IPS DF 19.7 (cell line): ENCODE results near the gene RCC2.

Source experiments
- DNase-seq: peaks from one replicate; pipeline ENCODE4 v3.0.0-alpha.2; 2013; ENCODE audit warnings: low read depth, low spot score

RCC2 gene

GRCh38 chr1:17442841-17443240 is 3.4 kb upstream of the RCC2 start:
- no peak for DNase-seq

DNA sequence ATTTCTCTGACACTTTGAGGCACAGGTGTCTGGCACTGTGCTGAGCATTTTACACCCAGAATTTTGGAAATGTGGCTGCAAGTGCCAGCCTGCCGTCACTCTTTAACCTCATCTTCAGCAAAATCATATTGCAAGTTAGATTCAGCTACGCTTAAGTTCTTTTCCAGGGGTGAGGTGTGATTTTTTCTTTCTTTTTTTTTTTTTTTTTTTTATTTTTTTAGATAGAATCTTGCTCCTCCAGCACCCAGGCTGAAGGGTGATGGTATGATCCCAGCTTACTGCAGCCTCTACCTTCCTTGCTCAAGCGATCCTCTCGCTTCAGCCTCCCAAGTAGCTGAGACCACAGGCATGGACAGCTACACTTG is 2.5 kb upstream of the RCC2 start:
- DNase-seq, result no peak

GRCh38 chr1:17441265-17441992 is 2.0 kb upstream of the RCC2 start:
- no peak for DNase-seq

GRCh38 chr1:17440827-17441168 is 1.3 kb upstream of the RCC2 start:
- DNase-seq, result no peak

DNA sequence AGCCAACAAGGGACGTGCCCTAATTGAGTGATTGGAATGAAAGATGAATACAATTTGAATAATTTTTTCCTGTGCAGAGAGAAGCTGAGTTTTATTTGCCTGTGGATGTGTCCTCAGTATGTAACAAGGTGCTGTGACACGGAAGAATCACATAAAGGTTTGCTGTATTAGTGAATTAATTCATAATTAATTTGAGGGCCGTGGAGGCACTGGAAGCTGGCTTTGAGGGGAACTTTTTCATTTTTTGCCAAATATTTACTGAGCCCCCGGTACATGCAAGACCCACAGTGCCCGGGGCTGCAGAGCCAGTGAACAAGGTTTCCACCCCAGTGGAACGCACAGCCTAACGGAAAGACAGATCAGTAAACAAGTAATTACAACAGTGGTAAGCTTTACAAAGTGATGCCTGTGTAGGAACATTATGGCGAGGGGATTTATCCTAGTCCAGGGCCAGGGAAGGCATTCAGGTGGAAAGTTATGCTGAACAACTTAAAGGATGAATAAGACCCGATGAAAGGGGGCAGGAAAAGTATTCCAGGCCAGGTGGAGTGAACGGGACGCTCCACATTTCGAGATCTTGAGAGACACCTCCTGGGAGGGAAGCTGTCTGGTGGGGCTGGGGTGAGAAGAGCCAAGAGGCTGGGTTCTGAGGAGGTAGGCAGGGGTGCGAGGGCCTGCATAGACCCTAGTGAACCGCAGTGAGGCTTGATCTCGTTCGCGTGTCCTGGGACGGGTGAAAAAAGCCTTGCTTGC is 773 bp upstream of the RCC2 start:
- DNase-seq, result no peak

DNA sequence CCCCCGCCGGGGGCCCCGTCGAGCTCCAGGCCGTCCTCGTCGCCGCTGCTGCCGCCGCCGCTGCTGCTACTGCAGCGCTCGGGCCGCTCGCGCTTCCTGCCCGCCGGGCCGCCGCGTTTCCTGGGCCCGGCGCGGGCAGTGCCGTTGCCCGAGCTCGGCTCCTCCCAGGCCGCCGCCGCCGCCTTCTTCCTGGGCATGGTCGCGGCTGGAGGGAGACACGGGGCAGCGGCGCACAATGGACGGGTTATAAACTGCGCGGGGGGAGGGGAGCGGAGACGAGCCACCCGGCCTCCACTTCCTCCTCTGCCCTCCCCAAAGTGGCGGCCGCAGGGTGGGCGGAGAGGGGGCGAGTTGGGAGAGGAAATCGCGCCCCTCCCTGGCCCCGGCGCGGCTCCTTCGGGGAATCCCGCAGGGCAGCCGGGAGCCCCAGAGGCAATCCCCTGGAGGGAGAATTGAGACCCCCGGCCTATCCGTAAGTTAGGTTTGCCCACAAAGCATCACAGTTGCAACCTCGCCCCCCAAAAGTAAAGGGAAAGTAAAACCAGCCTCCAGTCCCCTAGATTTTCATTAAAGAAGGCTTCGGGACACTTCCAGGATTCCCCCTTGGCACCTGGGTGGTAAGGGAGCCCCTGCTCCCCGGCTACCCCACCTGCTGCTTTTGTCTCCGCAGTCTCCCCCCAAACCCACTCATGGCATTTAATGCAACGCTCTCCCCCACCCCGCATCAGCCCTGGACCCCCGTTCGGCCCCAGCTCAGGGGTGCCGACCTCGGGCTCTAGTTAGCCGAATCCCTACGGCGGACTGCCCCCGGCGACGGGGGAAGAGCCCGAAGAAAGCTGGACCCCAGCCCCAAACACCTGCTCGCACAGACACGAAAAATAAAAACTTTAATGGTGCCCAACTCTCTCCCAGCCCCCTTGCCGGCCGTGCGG is 893 bp downstream of the RCC2 start:
- no peak for DNase-seq

- no peak for DNase-seq
Measured at GRCh38 chr1:17437580-17438317, 1.7 kb downstream of the RCC2 start.

DNA sequence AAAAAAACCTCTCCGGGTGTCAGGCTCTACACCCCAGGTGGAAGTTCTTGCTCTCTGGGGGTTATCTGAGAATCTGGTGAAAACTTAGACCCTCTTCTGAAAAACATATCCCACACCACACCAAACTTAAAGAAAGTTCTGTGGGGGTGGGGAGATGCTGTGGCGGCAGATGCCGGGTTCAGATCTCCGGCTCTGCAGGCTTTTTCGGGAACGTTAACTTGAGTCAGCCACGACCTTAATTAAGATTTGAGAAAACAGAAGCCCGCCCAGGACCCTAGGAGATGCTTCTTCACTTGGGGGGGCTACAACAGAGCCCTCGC is 2.3 kb downstream of the RCC2 start:
- DNase-seq, result no peak

GRCh38 chr1:17436380-17437174 is 2.9 kb downstream of the RCC2 start:
- no peak for DNase-seq

DNA sequence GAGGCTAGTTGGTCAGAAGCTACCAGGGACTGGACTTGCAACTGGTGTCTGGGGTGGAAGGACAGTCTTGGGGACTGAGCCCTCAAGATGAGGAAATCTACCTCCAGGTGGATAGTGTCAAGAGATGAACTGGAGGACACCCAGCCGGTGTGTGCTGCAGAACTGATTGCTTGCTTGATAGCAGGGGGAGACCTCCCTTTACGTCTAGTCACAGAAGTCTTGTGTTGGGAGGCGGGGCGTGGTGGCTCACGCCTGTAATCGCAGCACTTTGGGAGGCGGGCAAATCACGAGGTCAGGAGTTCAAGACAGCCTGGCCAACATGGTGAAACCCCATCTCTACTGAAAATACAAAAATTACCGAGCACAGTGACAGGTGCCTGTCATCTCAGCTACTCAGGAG is 4.9 kb downstream of the RCC2 start:
- no peak for DNase-seq

DNA sequence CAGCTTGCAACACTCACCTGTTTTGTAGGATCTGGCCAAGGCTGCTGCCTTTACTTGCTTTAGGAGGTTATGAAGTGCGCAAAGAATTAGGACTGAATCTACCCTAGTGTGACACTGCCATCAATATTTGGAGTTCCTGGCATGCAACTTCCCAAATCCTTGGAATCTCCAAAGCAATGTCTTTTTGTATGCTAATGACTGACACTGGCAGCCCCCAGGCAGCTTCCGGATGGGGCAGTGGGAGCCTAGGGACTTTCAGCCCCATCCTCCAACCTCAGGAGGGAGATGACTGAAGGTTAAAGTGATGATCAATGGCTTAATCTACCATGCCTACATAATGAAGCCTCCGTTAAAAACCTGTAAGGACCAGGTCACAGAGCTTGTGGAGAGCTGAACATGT is 5.5 kb downstream of the RCC2 start:
- peak; percentile 54 for DNase-seq

DNA sequence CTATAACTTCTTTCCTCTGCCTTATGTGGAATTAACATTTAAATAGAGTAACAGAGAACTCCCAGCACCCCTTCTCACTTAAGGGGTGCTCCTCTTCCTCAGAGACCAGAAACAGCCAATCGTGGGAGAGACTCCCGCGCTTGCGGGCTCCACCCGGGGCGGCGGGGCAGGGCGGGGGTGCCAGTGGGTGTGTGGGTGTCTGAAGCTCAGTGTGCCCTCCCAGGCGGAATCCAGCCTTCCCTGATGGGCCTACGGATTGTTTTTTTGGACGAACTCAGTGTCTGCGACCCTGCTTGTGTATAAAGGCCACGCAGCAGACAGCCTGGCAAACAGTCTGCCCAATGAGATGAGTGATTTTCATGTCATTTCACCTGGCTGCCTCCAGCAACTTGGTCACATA is 6.2 kb downstream of the RCC2 start:
- no peak for DNase-seq

GRCh38 chr1:17432412-17432811 is 7.1 kb downstream of the RCC2 start:
- no peak for DNase-seq

- DNase-seq, result no peak
Measured at GRCh38 chr1:17429183-17429582, 10.3 kb downstream of the RCC2 start.

DNA sequence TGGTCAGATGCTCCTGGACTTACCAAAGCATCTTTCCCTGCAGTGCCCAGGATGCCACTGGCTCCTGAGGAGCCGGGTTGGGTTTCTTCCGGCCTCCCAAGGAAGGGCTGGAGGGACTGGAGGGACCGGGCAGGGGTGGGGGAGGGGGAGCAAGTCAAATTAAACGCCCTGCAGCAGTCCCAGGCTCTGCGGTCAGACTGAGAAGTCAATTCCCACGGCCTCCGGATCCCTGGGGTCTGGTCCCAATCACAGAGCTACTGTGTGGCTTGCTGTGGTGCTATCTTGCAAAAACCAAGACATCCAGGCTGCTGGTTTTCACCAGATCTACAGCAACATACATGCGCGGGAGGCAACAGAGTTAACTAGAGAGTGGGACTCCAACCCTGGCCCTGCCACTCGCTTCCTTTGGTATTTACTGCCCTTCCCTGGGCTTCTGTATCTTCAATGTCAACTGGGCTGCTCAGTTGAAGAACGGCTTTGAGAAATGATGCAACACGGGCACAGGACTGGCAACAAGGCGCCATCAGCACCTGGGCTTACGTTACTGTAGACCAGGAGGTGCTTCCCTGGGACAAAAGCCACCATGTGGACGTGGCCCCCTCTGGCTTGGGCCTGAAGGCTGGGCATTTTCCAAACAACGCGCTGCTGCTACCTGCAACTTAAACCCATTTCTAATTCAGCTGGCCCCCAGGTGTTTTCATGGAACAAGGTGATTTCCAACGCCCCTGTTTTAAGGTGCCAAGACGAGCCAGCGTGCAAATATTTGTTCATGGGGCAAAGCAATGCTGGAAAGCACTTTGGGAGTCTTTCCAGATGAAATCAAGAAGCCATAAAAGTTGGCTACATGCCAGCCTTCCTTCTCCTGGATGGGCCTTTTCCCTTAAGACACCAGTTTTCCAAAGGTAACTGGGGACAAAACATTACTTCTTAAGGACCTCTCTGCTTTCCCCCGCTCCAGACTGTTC is 11.5 kb downstream of the RCC2 start:
- DNase-seq, result no peak

- no peak for DNase-seq
Measured at GRCh38 chr1:17425806-17426600, 13.5 kb downstream of the RCC2 start.

DNA sequence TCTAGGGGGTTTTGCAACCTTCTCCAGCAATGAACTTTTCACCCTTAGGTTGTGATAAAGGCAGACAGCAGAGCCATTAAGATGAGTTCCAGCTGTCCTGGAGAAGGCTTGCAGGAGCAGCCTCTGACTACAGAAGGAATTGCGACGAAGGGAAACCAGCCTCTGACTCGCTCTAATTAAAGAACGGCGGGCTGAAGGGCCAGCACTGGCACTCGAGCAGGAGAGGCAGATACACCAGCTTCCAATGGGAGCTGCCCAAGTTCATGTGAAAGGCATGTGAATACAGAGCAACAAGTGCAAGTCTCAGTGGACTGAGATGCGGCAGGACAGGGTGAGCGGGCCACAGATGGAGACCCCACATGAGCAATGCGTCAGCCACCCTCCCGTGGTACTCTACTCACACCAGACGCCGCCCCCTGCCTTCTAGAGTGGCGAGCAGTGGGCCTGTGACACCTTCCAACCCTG is 15.7 kb downstream of the RCC2 start:
- DNase-seq, result no peak

GRCh38 chr1:17422461-17422860 is 17.0 kb downstream of the RCC2 start:
- DNase-seq, result no peak

- DNase-seq, result no peak
Measured at GRCh38 chr1:17420391-17420918, 19.0 kb downstream of the RCC2 start.
